AG10803 (cell line): ENCODE results near the gene DNAJC9.
A peak's percentile ranks its signal among the peaks of the same experiment; 100 is the strongest.

ENCODE experiments used
- DNase-seq: peaks from one replicate; pipeline ENCODE4 v3.0.0; 2010; ENCODE audit warnings: low read depth
- H3K4me3 ChIP-seq: 2 replicates; pipeline ENCODE4 v1.5.1; 2011; ENCODE audit warnings: mild to moderate bottlenecking, low read length, control low read depth
- TF ChIP-seq, protein P1 (sequence below): conservative IDR thresholded peaks from 2 replicates; pipeline ENCODE4 v1.5.1; 2011; ENCODE audit warnings: mild to moderate bottlenecking, low read length, control low read depth, inconsistent platforms

The DNAJC9 gene

DNA sequence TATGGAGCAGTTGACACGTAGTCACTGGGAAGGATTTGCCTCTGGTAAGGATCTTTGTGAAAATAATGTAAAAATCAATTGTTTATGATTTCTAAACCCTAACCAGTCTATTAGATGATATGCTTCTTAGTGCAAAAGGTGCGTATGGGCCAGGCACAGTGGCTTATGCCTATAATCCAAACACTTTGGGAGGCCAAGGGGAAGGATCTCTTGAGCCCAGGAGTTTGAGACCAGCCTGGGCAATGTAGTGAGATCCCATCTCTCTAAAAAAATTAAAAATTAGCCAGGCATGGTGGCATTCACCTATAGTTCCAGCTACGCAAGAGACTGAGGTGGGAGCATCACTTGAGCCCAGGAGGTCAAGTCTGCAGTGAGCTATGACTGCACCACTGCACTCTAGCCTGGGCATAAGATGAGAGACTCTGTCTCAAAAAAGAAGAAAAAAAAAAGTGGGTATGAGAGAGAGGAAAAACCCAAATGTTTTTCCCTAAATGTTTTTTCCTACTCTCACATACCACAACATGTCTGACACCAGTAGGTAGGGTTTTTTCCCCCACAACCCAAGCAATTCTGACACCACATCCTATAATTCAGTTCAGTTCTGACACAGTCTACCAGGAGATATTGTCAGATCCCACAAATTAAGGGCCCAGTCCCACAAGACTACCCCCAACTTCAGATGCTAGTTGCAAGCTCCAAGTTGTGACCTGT, 36.5 kb downstream of the DNAJC9 start:
- TF ChIP-seq, protein P1, sequence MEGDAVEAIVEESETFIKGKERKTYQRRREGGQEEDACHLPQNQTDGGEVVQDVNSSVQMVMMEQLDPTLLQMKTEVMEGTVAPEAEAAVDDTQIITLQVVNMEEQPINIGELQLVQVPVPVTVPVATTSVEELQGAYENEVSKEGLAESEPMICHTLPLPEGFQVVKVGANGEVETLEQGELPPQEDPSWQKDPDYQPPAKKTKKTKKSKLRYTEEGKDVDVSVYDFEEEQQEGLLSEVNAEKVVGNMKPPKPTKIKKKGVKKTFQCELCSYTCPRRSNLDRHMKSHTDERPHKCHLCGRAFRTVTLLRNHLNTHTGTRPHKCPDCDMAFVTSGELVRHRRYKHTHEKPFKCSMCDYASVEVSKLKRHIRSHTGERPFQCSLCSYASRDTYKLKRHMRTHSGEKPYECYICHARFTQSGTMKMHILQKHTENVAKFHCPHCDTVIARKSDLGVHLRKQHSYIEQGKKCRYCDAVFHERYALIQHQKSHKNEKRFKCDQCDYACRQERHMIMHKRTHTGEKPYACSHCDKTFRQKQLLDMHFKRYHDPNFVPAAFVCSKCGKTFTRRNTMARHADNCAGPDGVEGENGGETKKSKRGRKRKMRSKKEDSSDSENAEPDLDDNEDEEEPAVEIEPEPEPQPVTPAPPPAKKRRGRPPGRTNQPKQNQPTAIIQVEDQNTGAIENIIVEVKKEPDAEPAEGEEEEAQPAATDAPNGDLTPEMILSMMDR, result no peak
- H3K4me3 ChIP-seq, result no peak overlapping the region
- no peak for DNase-seq

DNA sequence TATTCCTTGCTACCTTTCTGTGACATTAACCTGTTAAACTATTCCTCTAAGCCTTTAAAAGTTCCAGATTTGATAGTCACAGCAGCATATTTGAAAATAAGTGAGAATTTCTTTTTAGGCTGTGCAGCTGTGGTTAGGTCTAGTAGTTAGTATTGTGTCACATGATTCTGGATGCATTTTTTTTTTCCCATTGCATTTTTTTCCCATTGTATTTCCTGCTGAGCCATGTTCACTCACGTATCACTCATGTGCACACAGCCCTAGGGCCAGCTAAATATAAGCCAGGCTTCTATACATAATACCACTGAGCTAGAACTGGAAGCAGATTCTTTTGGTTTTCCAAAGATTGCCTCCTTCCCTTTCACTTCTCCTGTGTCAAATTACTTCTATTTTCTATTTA, 37.4 kb downstream of the DNAJC9 start:
- TF ChIP-seq, protein P1, result no peak
- H3K4me3 ChIP-seq, result no peak overlapping the region
- peak; percentile 48 for DNase-seq

DNA sequence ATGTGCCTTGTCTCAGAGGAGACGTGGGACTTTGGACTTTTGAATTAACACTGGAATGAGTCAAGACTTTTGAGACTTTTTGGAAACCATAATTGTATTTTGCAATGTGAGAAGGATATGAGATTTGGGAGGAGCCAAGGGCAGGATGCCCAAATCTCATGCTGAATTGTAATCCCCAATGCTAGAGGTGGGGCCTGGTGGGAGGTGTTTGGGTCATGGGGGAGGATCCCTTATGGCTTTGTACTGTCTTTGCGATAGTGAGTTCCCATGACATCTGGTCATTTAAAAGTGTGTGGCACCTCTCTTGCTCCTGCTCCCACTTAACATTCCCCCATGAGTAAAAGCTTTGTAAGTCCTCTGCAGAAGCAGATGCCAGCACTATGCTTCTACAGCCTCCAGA, 39.2 kb downstream of the DNAJC9 start:
- no peak for DNase-seq
- TF ChIP-seq, protein P1, result no peak
- H3K4me3 ChIP-seq, result no peak overlapping the region

DNA sequence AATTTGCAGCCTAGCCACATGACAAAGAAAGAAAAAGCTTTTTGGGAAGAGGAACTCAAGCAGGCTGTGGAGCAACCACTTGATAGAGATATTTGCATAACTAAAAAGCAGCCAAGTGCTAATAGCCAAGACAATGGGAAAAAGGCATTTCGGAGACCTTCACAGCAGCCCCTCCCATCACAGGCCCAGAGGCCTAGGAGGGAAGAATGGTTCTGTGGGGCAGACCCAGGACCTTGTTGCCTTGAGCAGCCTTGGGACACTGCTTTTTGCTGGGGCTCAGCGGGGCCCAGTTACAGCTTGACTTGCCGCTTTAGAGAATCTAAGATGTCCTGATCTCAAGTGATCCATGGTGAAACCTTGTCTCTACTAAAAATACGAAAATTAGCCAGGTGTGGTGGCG, 40.7 kb downstream of the DNAJC9 start:
- TF ChIP-seq, protein P1, result no peak
- no peak for DNase-seq
- no peak overlapping the region for H3K4me3 ChIP-seq

DNA sequence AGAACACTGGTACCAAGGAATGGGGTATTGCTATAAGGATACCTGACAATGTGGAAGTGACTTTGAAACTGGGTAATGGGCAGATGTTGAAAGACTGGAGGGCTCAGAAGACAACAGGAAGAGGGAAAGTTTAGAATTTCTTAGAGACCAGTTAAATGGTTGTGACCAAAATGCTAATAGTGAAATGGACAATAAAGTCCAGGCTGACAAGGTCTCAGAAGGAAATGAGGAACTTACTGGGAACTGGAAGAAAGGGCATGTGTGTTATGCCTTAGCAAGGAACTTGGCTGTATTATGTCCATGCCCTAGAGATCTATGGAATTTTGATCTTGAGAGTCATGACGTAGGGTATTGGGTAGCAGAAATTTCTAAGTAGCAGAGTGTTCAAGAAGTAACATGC, 41.2 kb downstream of the DNAJC9 start:
- H3K4me3 ChIP-seq, result no peak overlapping the region
- TF ChIP-seq, protein P1, result no peak
- no peak for DNase-seq

DNA sequence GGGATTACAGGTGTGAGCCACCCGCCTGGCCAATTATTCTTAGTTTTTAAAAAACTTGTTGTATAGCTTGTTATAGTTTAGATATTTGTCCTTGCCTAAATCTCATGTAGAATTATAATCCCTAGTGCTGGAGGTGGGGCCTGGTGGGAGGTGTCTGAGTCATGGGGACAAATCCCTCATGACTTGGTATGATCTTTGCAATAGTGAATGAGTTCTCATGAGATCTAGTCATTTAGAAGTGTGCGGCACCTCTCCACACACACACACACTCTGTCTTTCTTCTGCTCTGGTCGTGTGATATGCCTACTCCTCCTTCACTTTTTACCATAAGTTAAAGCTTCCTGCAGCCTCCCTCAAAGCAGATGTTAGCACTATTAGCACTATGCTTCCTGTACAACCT, 42.0 kb downstream of the DNAJC9 start:
- no peak for DNase-seq
- TF ChIP-seq, protein P1, result no peak
- no peak overlapping the region for H3K4me3 ChIP-seq
